Activated CD8-positive, alpha-beta T cell treated with anti-CD3 and anti-CD28 coated beads, Interleukin-2, amount 10 ng/mL, durations not matched to agents 7 days and 5 days (primary cell): Measurements from ENCODE around the gene EDEM3. TPM values are rescaled to one million over a fixed set of nuclear protein-coding genes. Genes with fewer than 3 reads are reported as not detected.

Source experiments
- ATAC-seq: fragments of 150-1000 bp; cut with Tn5 transposase; one replicate; pipeline ENCODE4 v1.10.0; 2021; ENCODE audit warnings: moderate library complexity
- CTCF ChIA-PET: fragments of 350-600 bp; sonication (Branson Sonifier 250); formaldehyde crosslinking; loops from one replicate; lab custom pipeline; 2021; ENCODE audit warnings: antibody characterized with exemption; lab: Charles Lee
- POLR2A ChIA-PET: fragments of 350-600 bp; sonication (Branson Sonifier 250); formaldehyde crosslinking; loops from one replicate; lab custom pipeline; 2021; ENCODE audit warnings: antibody characterized with exemption; lab: Charles Lee
- DNase-seq: peaks from one replicate; pipeline ENCODE4 v3.0.0-alpha.2; 2020
- H3K27ac Mint-ChIP-seq: one replicate; pipeline ENCODE4 v1.8.0; 2021; ENCODE audit warnings: mild to moderate bottlenecking, mixed read lengths
- H3K27me3 Mint-ChIP-seq: one replicate; pipeline ENCODE4 v1.8.0; 2021; ENCODE audit warnings: low read depth, mixed read lengths
- H3K36me3 Mint-ChIP-seq: one replicate; pipeline ENCODE4 v1.8.0; 2021; ENCODE audit warnings: low read depth, mixed read lengths
- H3K4me1 Mint-ChIP-seq: one replicate; pipeline ENCODE4 v1.8.0; 2021; ENCODE audit warnings: low read depth, mixed read lengths
- H3K4me3 Mint-ChIP-seq: one replicate; pipeline ENCODE4 v1.8.0; 2021; ENCODE audit warnings: mild to moderate bottlenecking, mixed read lengths
- H3K9me3 Mint-ChIP-seq: one replicate; pipeline ENCODE4 v1.8.0; 2022; ENCODE audit warnings: mixed read lengths; ENCODE audit not compliant: insufficient read depth
- total RNA-seq, 2 experiments: library from RNA; stranded (reverse); gene quantifications; one replicate each; pipeline ENCODE4 v1.2.3, GENCODE V29; 2021

The EDEM3 gene
- total RNA-seq, 2 experiments from 2014 or later, result 20.8 to 28.6 TPM

GRCh38 chr1:184753608-184754475 is 816 bp downstream of the EDEM3 start:
- Mint-ChIP-seq H3K27ac (peak overlapping the region; percentile 96), H3K36me3 (peaks cover 12% of the 10 kb centered on the region)
- POLR2A ChIA-PET, result interaction anchor here (0.8 to 2.2 kb wide), 6 partner anchors 8 to 813 kb away, joined by 3 to 14 read pairs (median 4); partner anchors contain the start of gene NIBAN1

DNA sequence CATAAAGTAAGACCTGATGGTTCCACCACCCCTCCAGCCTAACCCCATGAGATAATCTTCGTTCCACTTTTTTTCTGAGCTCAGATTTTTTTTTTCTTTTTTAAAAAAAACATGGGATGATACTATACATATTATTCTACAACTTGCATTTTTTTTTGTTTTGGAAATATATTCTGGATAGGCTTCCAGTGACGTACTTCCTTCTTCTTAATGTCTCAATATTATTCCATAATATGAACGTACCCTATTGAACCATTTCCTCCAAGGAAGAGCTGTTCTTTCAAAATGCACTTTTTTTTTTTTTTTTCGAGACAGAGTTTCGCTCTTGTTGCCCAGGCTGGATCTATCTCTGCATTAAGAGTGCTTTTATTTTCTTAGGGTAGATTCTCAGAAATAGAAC is 1.5 kb downstream of the EDEM3 start:
- ATAC-seq, result no peak
- Mint-ChIP-seq H3K27ac (peak overlapping the region; percentile 96), H3K4me1 (peaks cover 38% of the 10 kb centered on the region), H3K9me3 (no peaks in the 10 kb centered on the region), H3K36me3 (peaks cover 15% of the 10 kb centered on the region), H3K27me3 (peaks cover 8% of the 10 kb centered on the region), H3K4me3 (peak overlapping the region; percentile 81)
- ChIA-PET CTCF (interaction anchor here (0.9 to 3.5 kb wide), 4 partner anchors 10 to 417 kb away, joined by 3 to 12 read pairs (median 6); no protein-coding TSS in a partner anchor), POLR2A (interaction anchor here (1.7 kb wide), 1 partner anchor 221 kb away, joined by 10 read pairs; the partner anchor contains the start of gene NIBAN1)
- DNase-seq, result no peak

More at GRCh38 chr1:184753608-184754475, 816 bp downstream of the EDEM3 start:
- H3K9me3 Mint-ChIP-seq, result no peaks in the 10 kb centered on the region
- peak overlapping the region; percentile 81 for H3K4me3 Mint-ChIP-seq
- H3K27me3 Mint-ChIP-seq, result peaks cover 8% of the 10 kb centered on the region
- peaks cover 36% of the 10 kb centered on the region for H3K4me1 Mint-ChIP-seq
- peak; percentile 16 for ATAC-seq
- peak; percentile 64 for DNase-seq
- CTCF ChIA-PET, result interaction anchor here (0.8 to 3.5 kb wide), 6 partner anchors 9 to 416 kb away, joined by 3 to 12 read pairs (median 4); no protein-coding TSS in a partner anchor

DNA sequence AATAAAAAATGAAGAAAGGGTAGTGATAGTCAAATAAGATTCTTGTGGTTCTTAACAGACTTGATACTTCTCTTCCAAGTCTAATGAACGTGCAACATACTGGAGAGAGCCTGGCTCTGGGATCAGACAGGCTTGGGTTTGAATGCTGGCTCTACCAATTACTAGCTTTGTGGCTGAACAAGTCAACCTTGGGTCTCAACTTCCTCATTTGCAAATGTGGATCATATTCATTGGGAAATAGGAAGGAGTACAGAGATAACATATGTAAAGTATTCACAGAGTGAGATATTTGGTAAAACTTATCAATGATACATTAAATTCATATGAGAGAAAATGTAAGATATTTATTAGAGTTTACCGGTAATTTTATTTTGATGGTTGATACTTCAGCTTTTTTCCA is 2.0 kb downstream of the EDEM3 start:
- H3K27ac Mint-ChIP-seq, result peak overlapping the region; percentile 96
- no peak for ATAC-seq
- H3K4me3 Mint-ChIP-seq, result peak overlapping the region; percentile 81
- peaks cover 6% of the 10 kb centered on the region for H3K27me3 Mint-ChIP-seq
- H3K9me3 Mint-ChIP-seq, result no peaks in the 10 kb centered on the region
- POLR2A ChIA-PET, result no interaction called here
- H3K4me1 Mint-ChIP-seq, result peaks cover 38% of the 10 kb centered on the region
- no peak for DNase-seq
- peaks cover 18% of the 10 kb centered on the region for H3K36me3 Mint-ChIP-seq
- CTCF ChIA-PET, result interaction anchor here (0.9 to 1.5 kb wide), 2 partner anchors 12 to 417 kb away, joined by 3 read pairs; no protein-coding TSS in a partner anchor

- peaks cover 38% of the 10 kb centered on the region for H3K36me3 Mint-ChIP-seq
- H3K27me3 Mint-ChIP-seq, result no peaks in the 10 kb centered on the region
- H3K27ac Mint-ChIP-seq, result no peak overlapping the region
- no peaks in the 10 kb centered on the region for H3K9me3 Mint-ChIP-seq
- ChIA-PET POLR2A (no interaction called here), CTCF (no interaction called here)
- H3K4me3 Mint-ChIP-seq, result no peak overlapping the region
- peaks cover 47% of the 10 kb centered on the region for H3K4me1 Mint-ChIP-seq
- DNase-seq (no peak), ATAC-seq (no peak)
Measured at GRCh38 chr1:184748740-184749139, 5.9 kb downstream of the EDEM3 start.

GRCh38 chr1:184747089-184747955 is 7.3 kb downstream of the EDEM3 start:
- no peaks in the 10 kb centered on the region for H3K9me3 Mint-ChIP-seq
- CTCF ChIA-PET, result no interaction called here
- H3K4me3 Mint-ChIP-seq, result no peak overlapping the region
- no peaks in the 10 kb centered on the region for H3K27me3 Mint-ChIP-seq
- peaks cover 27% of the 10 kb centered on the region for H3K36me3 Mint-ChIP-seq
- DNase-seq (no peak), ATAC-seq (no peak)
- POLR2A ChIA-PET, result no interaction called here
- no peak overlapping the region for H3K27ac Mint-ChIP-seq
- H3K4me1 Mint-ChIP-seq, result peaks cover 42% of the 10 kb centered on the region

- peaks cover 31% of the 10 kb centered on the region for H3K36me3 Mint-ChIP-seq
- peak overlapping the region; percentile 53 for H3K27ac Mint-ChIP-seq
- H3K4me3 Mint-ChIP-seq, result no peak overlapping the region
- ATAC-seq, result peak; percentile 44
- no peak for DNase-seq
- H3K4me1 Mint-ChIP-seq, result peaks cover 43% of the 10 kb centered on the region
- H3K9me3 Mint-ChIP-seq, result no peaks in the 10 kb centered on the region
- ChIA-PET CTCF (interaction anchor here (1.2 kb wide), 1 partner anchor 8 kb away, joined by 4 read pairs; the partner anchor contains the start of gene EDEM3), POLR2A (interaction anchor here (1.0 kb wide), 1 partner anchor 8 kb away, joined by 3 read pairs; the partner anchor contains the start of gene EDEM3)
- H3K27me3 Mint-ChIP-seq, result no peaks in the 10 kb centered on the region
Measured at GRCh38 chr1:184745929-184746638, 8.6 kb downstream of the EDEM3 start.

GRCh38 chr1:184745110-184745509 is 9.5 kb downstream of the EDEM3 start:
- peaks cover 31% of the 10 kb centered on the region for H3K36me3 Mint-ChIP-seq
- no peaks in the 10 kb centered on the region for H3K27me3 Mint-ChIP-seq
- no peaks in the 10 kb centered on the region for H3K9me3 Mint-ChIP-seq
- POLR2A ChIA-PET, result no interaction called here
- no peak overlapping the region for H3K27ac Mint-ChIP-seq
- H3K4me3 Mint-ChIP-seq, result no peak overlapping the region
- H3K4me1 Mint-ChIP-seq, result peaks cover 40% of the 10 kb centered on the region
- ATAC-seq, result no peak
- CTCF ChIA-PET, result interaction anchor here (1.2 kb wide), 1 partner anchor 9 kb away, joined by 4 read pairs; the partner anchor contains the start of gene EDEM3
- no peak for DNase-seq

GRCh38 chr1:184743062-184743756 is 11.4 kb downstream of the EDEM3 start:
- H3K4me3 Mint-ChIP-seq, result no peak overlapping the region
- peak; percentile 94 for ATAC-seq

GRCh38 chr1:184740344-184740743 is 14.3 kb downstream of the EDEM3 start:
- no peaks in the 10 kb centered on the region for H3K27me3 Mint-ChIP-seq
- no peak overlapping the region for H3K4me3 Mint-ChIP-seq
- H3K27ac Mint-ChIP-seq, result no peak overlapping the region
- H3K36me3 Mint-ChIP-seq, result peaks cover 24% of the 10 kb centered on the region
- ATAC-seq (no peak), DNase-seq (no peak)
- POLR2A ChIA-PET, result no interaction called here
- H3K4me1 Mint-ChIP-seq, result peaks cover 21% of the 10 kb centered on the region
- CTCF ChIA-PET, result no interaction called here
- H3K9me3 Mint-ChIP-seq, result no peaks in the 10 kb centered on the region

More at GRCh38 chr1:184743062-184743756, 11.4 kb downstream of the EDEM3 start:
- Mint-ChIP-seq H3K27ac (peak overlapping the region; percentile 55), H3K9me3 (no peaks in the 10 kb centered on the region), H3K4me1 (peaks cover 34% of the 10 kb centered on the region), H3K36me3 (peaks cover 27% of the 10 kb centered on the region), H3K27me3 (no peaks in the 10 kb centered on the region)
- DNase-seq, result peak; percentile 41
- POLR2A ChIA-PET, result interaction anchor here (1.7 kb wide), 1 partner anchor 12 kb away, joined by 14 read pairs; the partner anchor contains the start of gene EDEM3
- CTCF ChIA-PET, result interaction anchor here (1.4 to 1.9 kb wide), 2 partner anchors 11 to 426 kb away, joined by 6 to 8 read pairs; partner anchors contain the start of gene EDEM3

GRCh38 chr1:184739796-184740195 is 14.9 kb downstream of the EDEM3 start:
- H3K4me3 Mint-ChIP-seq, result no peak overlapping the region

More at GRCh38 chr1:184739796-184740195, 14.9 kb downstream of the EDEM3 start:
- ChIA-PET CTCF (no interaction called here), POLR2A (no interaction called here)
- H3K9me3 Mint-ChIP-seq, result no peaks in the 10 kb centered on the region
- ATAC-seq (no peak), DNase-seq (no peak)
- peaks cover 17% of the 10 kb centered on the region for H3K4me1 Mint-ChIP-seq
- no peaks in the 10 kb centered on the region for H3K27me3 Mint-ChIP-seq
- H3K36me3 Mint-ChIP-seq, result peaks cover 22% of the 10 kb centered on the region
- no peak overlapping the region for H3K27ac Mint-ChIP-seq
